SU-DHL-6 (cell line): ENCODE measurements around the gene TPST2.

Experiments used
- H2AFZ ChIP-seq: fragments of 200-600 bp; sonication (generic); 2 replicates; pipeline ENCODE4 v1.6.1; 2014; ENCODE audit warnings: low read depth, mild to moderate bottlenecking, moderate library complexity, mixed read lengths, antibody characterized with exemption, low read length; ENCODE audit not compliant: severe bottlenecking
- H3F3A ChIP-seq: fragments of 200-600 bp; shearing (Covaris generic); 2 replicates; pipeline ENCODE4 v1.6.0; 2016; ENCODE audit warnings: antibody characterized with exemption, mild to moderate bottlenecking; ENCODE audit not compliant: insufficient read depth
- H3K27ac ChIP-seq: fragments of 200-600 bp; sonication (generic); 2 replicates; pipeline ENCODE4 v1.5.1; 2016; ENCODE audit warnings: low read depth, mild to moderate bottlenecking, low read length, moderate library complexity, mixed read lengths
- H3K27me3 ChIP-seq: fragments of 200-600 bp; sonication (generic), shearing (Covaris generic); 2 replicates; pipeline ENCODE4 v1.6.0; 2014; ENCODE audit warnings: mild to moderate bottlenecking, low read length
- H3K36me3 ChIP-seq: fragments of 200-600 bp; sonication (generic); 2 replicates; pipeline ENCODE4 v1.6.1; 2014; ENCODE audit warnings: mild to moderate bottlenecking, low read length, mixed read lengths
- H3K4me2 ChIP-seq: fragments of 300-600, 200-600 bp; shearing (Covaris generic), sonication (generic); 2 replicates; pipeline ENCODE4 v1.6.0; 2014; ENCODE audit warnings: low read length, low read depth, mild to moderate bottlenecking; ENCODE audit not compliant: poor library complexity, severe bottlenecking
- H3K4me3 ChIP-seq: fragments of 200-600 bp; sonication (generic); 2 replicates; pipeline ENCODE4 v1.5.1; 2014; ENCODE audit warnings: antibody characterized with exemption, low read length, mild to moderate bottlenecking, mixed read lengths; ENCODE audit not compliant: insufficient read depth, poor library complexity, severe bottlenecking
- H3K79me2 ChIP-seq: fragments of 200-600 bp; sonication (generic); 2 replicates; pipeline ENCODE4 v1.6.1; 2014; ENCODE audit warnings: mild to moderate bottlenecking, low read length, moderate library complexity; ENCODE audit not compliant: insufficient read depth
- H3K9ac ChIP-seq: fragments of 200-600 bp; sonication (generic); 2 replicates; pipeline ENCODE4 v1.7.0; 2014; ENCODE audit warnings: mild to moderate bottlenecking, low read length
- H3K9me2 ChIP-seq: fragments of 200-600 bp; sonication (generic); replicated peaks from 2 replicates; pipeline ENCODE4 v1.6.1; 2014; ENCODE audit warnings: low read length; ENCODE audit not compliant: insufficient read depth
- H3K9me3 ChIP-seq: fragments of 200-600 bp; sonication (generic); 2 replicates; pipeline ENCODE4 v1.6.1; 2014; ENCODE audit warnings: low read length, mixed read lengths; ENCODE audit not compliant: insufficient read depth
- H4K20me1 ChIP-seq: fragments of 200-600 bp; sonication (generic); 2 replicates; pipeline ENCODE4 v1.6.1; 2014; ENCODE audit warnings: low read depth, mild to moderate bottlenecking, antibody characterized with exemption, low read length, moderate library complexity, mixed read lengths
- EZH2phosphoT487 ChIP-seq: fragments of 200-600 bp; sonication (generic), shearing (Covaris generic); conservative IDR thresholded peaks from 2 replicates; pipeline ENCODE4 v1.6.1; 2018; ENCODE audit warnings: mild to moderate bottlenecking, antibody characterized with exemption, low read length, moderate library complexity, mixed read lengths
- TF ChIP-seq, protein P1 (sequence below): fragments of 200-600 bp; sonication (generic); IDR thresholded peaks from one replicate; pipeline ENCODE4 v1.5.1; 2017; ENCODE audit warnings: antibody characterized with exemption, mild to moderate bottlenecking, low read length, moderate library complexity; ENCODE audit not compliant: insufficient read depth, poor library complexity, severe bottlenecking

The TPST2 gene

GRCh38 chr22:26629988-26630761, 40.2 kb upstream of the TPST2 start:
- Histone ChIP-seq H3K27ac (no peak overlapping the region), H3K4me2 (no peak overlapping the region), H3K9me2 (no peaks in the 10 kb centered on the region), H3F3A (no peaks in the 10 kb centered on the region), H2AFZ (no peak overlapping the region), H4K20me1 (no peaks in the 10 kb centered on the region), H3K27me3 (no peaks in the 10 kb centered on the region), H3K36me3 (no peaks in the 10 kb centered on the region), H3K4me3 (no peak overlapping the region), H3K79me2 (no peaks in the 10 kb centered on the region), H3K9ac (no peak overlapping the region), H3K9me3 (no peaks in the 10 kb centered on the region)
- TF ChIP-seq, protein P1, sequence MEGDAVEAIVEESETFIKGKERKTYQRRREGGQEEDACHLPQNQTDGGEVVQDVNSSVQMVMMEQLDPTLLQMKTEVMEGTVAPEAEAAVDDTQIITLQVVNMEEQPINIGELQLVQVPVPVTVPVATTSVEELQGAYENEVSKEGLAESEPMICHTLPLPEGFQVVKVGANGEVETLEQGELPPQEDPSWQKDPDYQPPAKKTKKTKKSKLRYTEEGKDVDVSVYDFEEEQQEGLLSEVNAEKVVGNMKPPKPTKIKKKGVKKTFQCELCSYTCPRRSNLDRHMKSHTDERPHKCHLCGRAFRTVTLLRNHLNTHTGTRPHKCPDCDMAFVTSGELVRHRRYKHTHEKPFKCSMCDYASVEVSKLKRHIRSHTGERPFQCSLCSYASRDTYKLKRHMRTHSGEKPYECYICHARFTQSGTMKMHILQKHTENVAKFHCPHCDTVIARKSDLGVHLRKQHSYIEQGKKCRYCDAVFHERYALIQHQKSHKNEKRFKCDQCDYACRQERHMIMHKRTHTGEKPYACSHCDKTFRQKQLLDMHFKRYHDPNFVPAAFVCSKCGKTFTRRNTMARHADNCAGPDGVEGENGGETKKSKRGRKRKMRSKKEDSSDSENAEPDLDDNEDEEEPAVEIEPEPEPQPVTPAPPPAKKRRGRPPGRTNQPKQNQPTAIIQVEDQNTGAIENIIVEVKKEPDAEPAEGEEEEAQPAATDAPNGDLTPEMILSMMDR: no peak
- TF ChIP-seq EZH2phosphoT487: no peak

DNA sequence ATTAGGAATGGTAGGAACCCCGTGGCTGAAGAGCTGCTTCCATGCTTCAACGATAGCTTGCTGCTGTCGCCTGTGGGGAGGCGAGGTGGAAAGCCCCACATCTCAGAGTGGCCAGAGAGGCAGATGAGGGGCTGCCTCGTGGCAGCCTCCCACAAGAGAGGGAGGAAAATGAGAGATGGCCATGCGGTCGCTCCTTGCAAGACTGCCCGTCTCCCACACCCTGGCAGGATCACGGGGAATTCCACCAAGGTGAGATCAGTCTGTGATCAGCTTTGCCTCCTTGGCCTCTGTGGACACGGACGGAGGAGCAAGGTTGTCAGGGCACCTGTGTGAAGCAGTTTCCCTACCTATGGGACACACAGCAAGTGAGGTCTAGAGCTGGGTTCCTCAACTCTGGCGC, 34.9 kb upstream of the TPST2 start:
- no peak overlapping the region for H3K27ac ChIP-seq
- H3K9me2 ChIP-seq: no peaks in the 10 kb centered on the region
- H3K27me3 ChIP-seq: no peaks in the 10 kb centered on the region
- no peaks in the 10 kb centered on the region for H3F3A ChIP-seq
- no peak overlapping the region for H3K9ac ChIP-seq
- no peaks in the 10 kb centered on the region for H3K36me3 ChIP-seq
- H3K4me3 ChIP-seq: no peak overlapping the region
- no peak overlapping the region for H3K4me2 ChIP-seq
- no peaks in the 10 kb centered on the region for H3K9me3 ChIP-seq
- no peaks in the 10 kb centered on the region for H3K79me2 ChIP-seq
- no peak for TF ChIP-seq EZH2phosphoT487
- TF ChIP-seq, protein P1: no peak
- H4K20me1 ChIP-seq: no peaks in the 10 kb centered on the region
- H2AFZ ChIP-seq: no peak overlapping the region

DNA sequence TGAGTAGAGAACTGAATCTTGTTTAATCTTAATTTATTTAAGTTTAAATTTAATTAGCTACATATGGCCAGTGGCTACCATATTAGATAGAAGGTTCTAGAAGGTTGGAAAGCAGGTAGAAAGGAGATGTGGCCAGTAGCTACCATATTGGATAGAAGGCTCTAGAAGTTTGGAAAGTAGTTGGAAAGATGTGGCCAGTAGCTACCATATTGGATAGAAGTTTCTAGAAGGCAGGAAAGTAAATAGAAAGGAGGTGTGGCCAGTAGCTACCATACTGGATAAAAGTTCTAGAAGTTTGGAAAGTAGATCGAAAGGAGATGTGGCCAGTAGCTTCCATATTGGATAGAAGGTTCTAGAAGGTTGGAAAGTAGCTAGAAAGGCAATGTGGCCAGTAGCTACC, 34.1 kb upstream of the TPST2 start:
- H3F3A ChIP-seq: no peaks in the 10 kb centered on the region
- no peaks in the 10 kb centered on the region for H3K9me3 ChIP-seq
- no peak overlapping the region for H3K4me2 ChIP-seq
- no peak overlapping the region for H2AFZ ChIP-seq
- no peak overlapping the region for H3K9ac ChIP-seq
- no peaks in the 10 kb centered on the region for H3K9me2 ChIP-seq
- H3K36me3 ChIP-seq: no peaks in the 10 kb centered on the region
- TF ChIP-seq, protein P1: no peak
- no peak for TF ChIP-seq EZH2phosphoT487
- H3K27ac ChIP-seq: no peak overlapping the region
- no peaks in the 10 kb centered on the region for H4K20me1 ChIP-seq
- H3K4me3 ChIP-seq: no peak overlapping the region
- H3K27me3 ChIP-seq: no peaks in the 10 kb centered on the region
- no peaks in the 10 kb centered on the region for H3K79me2 ChIP-seq
